ENCODE measurements around the gene TXNDC8. TPM values are rescaled to one million over a fixed set of nuclear protein-coding genes. Genes with fewer than 3 reads are reported as not detected.

TXNDC8 gene
- total and polyA plus RNA-seq, 2 of the 13 experiments (the other 11 are each of a cell fraction or from before 2014, with no cell fraction given), result not detected

GRCh38 chr9:110255463-110256379, 81.9 kb downstream of the TXNDC8 start (continued):
- TF ChIP-seq ZNF749 (CRISPR knock-in tag; IDR thresholded peaks at IDR 0.05; ENCODE audit: borderline replicate concordance), result no peak
- no peak for TF ChIP-seq BATF2 (CRISPR knock-in tag; IDR thresholded peaks at IDR 0.05)
- no peak; the same call in 1 of the 2 replicates for TF ChIP-seq GATAD1 (CRISPR knock-in tag; IDR thresholded peaks at IDR 0.05)
- TF ChIP-seq IKZF4 (CRISPR knock-in tag; IDR thresholded peaks at IDR 0.05; ENCODE audit: borderline replicate concordance, low read depth, not compliant biosample characterization), result peak; percentile 43
- peak; percentile 47; the same call in 1 of the 2 replicates for TF ChIP-seq ETV5 (CRISPR knock-in tag; IDR thresholded peaks at IDR 0.05; ENCODE audit: borderline replicate concordance)
- peak; percentile 10; the same call in 1 of the 2 replicates for TF ChIP-seq ZSCAN25 (CRISPR knock-in tag; IDR thresholded peaks at IDR 0.05)
- peak; percentile 43; the same call in 1 of the 2 replicates for TF ChIP-seq MYNN (CRISPR knock-in tag; IDR thresholded peaks at IDR 0.05; ENCODE audit: low read depth)
- peak; percentile 60; the same call in 1 of the 2 replicates for TF ChIP-seq ZSCAN21 (CRISPR knock-in tag; IDR thresholded peaks at IDR 0.05; ENCODE audit: borderline replicate concordance)
- TF ChIP-seq KDM2A (CRISPR knock-in tag; IDR thresholded peaks at IDR 0.05; ENCODE audit: borderline replicate concordance, low read depth), result peak; percentile 64; the same call in 1 of the 2 replicates
- peak; percentile 74; the same call in 1 of the 2 replicates for TF ChIP-seq MXD1 (CRISPR knock-in tag; IDR thresholded peaks at IDR 0.05)
- TF ChIP-seq GZF1 (CRISPR knock-in tag; IDR thresholded peaks at IDR 0.05), result peak; percentile 38; the same call in 1 of the 2 replicates
- TF ChIP-seq TFDP1 (CRISPR knock-in tag; IDR thresholded peaks at IDR 0.05; ENCODE audit: borderline replicate concordance), result peak; percentile 20; the same call in 1 of the 2 replicates
- TF ChIP-seq ZNF317 (CRISPR knock-in tag; IDR thresholded peaks at IDR 0.05), result peak; percentile 48; the same call in 1 of the 2 replicates
- TF ChIP-seq NFIB (CRISPR knock-in tag; IDR thresholded peaks at IDR 0.05; ENCODE audit: borderline replicate concordance), result no peak
- peak; percentile 56; the same call in 1 of the 2 replicates for TF ChIP-seq CAMTA2 (CRISPR knock-in tag; IDR thresholded peaks at IDR 0.05; ENCODE audit: borderline replicate concordance)
- TF ChIP-seq PAXIP1 (CRISPR knock-in tag; conservative IDR thresholded peaks at IDR 0.05), result no peak; the same call in 1 of the 2 replicates
- TF ChIP-seq SSRP1 (CRISPR knock-in tag; IDR thresholded peaks at IDR 0.05), result 0 out of 2 replicates have a peak, but pooled peaks have one; percentile 14

Data from HepG2 (cell line).